HepG2 (cell line): Measurements from ENCODE around the gene PLEKHH1. TPM values are rescaled to one million over a fixed set of nuclear protein-coding genes. Genes with fewer than 3 reads are reported as not detected.

Experiments
- ATAC-seq: fragments of 200-7000 bp; cut with Tn5 transposase; 3 replicates; pipeline ENCODE4 v1.9.1; 2020; ENCODE audit warnings: mild to moderate bottlenecking, moderate library complexity
- BruUV-seq: library from RNA; stranded (reverse); fragments of 400-500 nt; replicated peaks from 2 replicates; lab custom pipeline; 2021; lab: Mats Ljungman, UMichigan
- CTCF ChIA-PET: fragments of 300-600 bp; formaldehyde crosslinking; extraction: SDS; loops from one replicate; lab custom pipeline; 2021; ENCODE audit warnings: low total read pairs, inconsistent platforms, low intra/inter-chr PET ratio; lab: Yijun Ruan, JAX
- POLR2A ChIA-PET: fragments of 350-600 bp; sonication (Branson Sonifier 250); formaldehyde crosslinking; loops from one replicate; lab custom pipeline; 2020; ENCODE audit warnings: antibody characterized with exemption, inconsistent platforms; lab: Yijun Ruan, JAX
- DNase-seq: peaks from one replicate; pipeline ENCODE4 v3.0.0-alpha.2; 2015; ENCODE audit warnings: low spot score
- FAIRE-seq: peaks from 3 replicates; lab custom pipeline; 2011; peaks lifted over from hg19 to GRCh38; lab: Jason Lieb, UNC
- H2AFZ ChIP-seq: one replicate; pipeline ENCODE4 v1.6.1; 2011; ENCODE audit warnings: low read length, inconsistent platforms
- H3K27ac ChIP-seq: fragments of 300-600 bp; 3 replicates; pipeline ENCODE4 v1.8.0; 2011; ENCODE audit warnings: mixed run types, mild to moderate bottlenecking, mixed read lengths, low read length, inconsistent platforms; ENCODE audit not compliant: insufficient read depth; ENCODE audit errors: extremely low read length
- H3K27me3 ChIP-seq, 2 experiments: fragments of 200-600 bp in 1 of 2; 2 replicates in 1 of 2; 3 replicates in 1 of 2; pipeline versions ENCODE4 v1.6.0 to v1.8.0; 2011; ENCODE audit warnings: low read length in 2 of 2, mild to moderate bottlenecking in 2 of 2, moderate library complexity in 2 of 2, inconsistent platforms in 1 of 2; ENCODE audit not compliant: insufficient read depth in 2 of 2, control insufficient read depth in 1 of 2
- H3K36me3 ChIP-seq, 2 experiments: fragments of 200-600 bp in 1 of 2; replicated peaks in 1 of 2; 2 replicates in 1 of 2; 3 replicates in 1 of 2; pipeline versions ENCODE4 v1.5.1 to v1.8.0; 2011; ENCODE audit warnings: low read length in 2 of 2, inconsistent platforms in 1 of 2; ENCODE audit not compliant: insufficient read depth in 2 of 2, control insufficient read depth in 1 of 2
- H3K4me1 ChIP-seq: 2 replicates; pipeline ENCODE4 v1.5.1; 2012; ENCODE audit warnings: low read length, inconsistent platforms; ENCODE audit not compliant: insufficient read depth
- H3K4me2 ChIP-seq: 2 replicates; pipeline ENCODE4 v1.6.0; 2011; ENCODE audit warnings: low read depth, low read length, inconsistent platforms
- H3K4me3 ChIP-seq, 3 experiments: fragments of 200-600 bp in 1 of 3; sonication (generic), shearing (Covaris generic) in 1 of 3; replicated peaks in 1 of 3; 2 replicates each; pipeline ENCODE4 v1.5.1; 2011 to 2016; ENCODE audit warnings: low read length in 3 of 3, inconsistent platforms in 2 of 3, low read depth in 2 of 3, mild to moderate bottlenecking in 2 of 3, control low read depth in 1 of 3, mixed read lengths in 1 of 3; ENCODE audit not compliant: insufficient read depth in 1 of 3
- H3K79me2 ChIP-seq: one replicate; pipeline ENCODE4 v1.6.1; 2011; ENCODE audit warnings: low read length, inconsistent platforms; ENCODE audit not compliant: insufficient read depth
- H3K9ac ChIP-seq: 2 replicates; pipeline ENCODE4 v1.6.0; 2011; ENCODE audit warnings: mild to moderate bottlenecking, low read depth, low read length, inconsistent platforms; ENCODE audit not compliant: insufficient read depth
- H3K9me3 ChIP-seq: 2 replicates; pipeline ENCODE4 v1.5.1; 2012; ENCODE audit warnings: mild to moderate bottlenecking, low read length
- H4K20me1 ChIP-seq: 2 replicates; pipeline ENCODE4 v1.6.0; 2011; ENCODE audit warnings: inconsistent platforms, mild to moderate bottlenecking, low read length, moderate library complexity; ENCODE audit not compliant: insufficient read depth
- CBX5 ChIP-seq: sonication (generic); formaldehyde crosslinking; IDR thresholded peaks from 2 replicates; pipeline ENCODE4 v1.4.0; 2020; ENCODE audit warnings: missing genetic modification reagents, borderline replicate concordance
- CEBPG ChIP-seq: IDR thresholded peaks from 2 replicates; pipeline ENCODE4 v1.6.1; 2016
- HDAC6 ChIP-seq: fragments of 200-600 bp; sonication (generic); IDR thresholded peaks from 2 replicates; pipeline ENCODE4 v1.7.0; 2017; ENCODE audit warnings: mild to moderate bottlenecking, antibody characterized with exemption, low read length, low read depth
- KDM2A ChIP-seq: sonication (generic); formaldehyde crosslinking; IDR thresholded peaks from 2 replicates; pipeline ENCODE4 v1.4.0; 2020; ENCODE audit warnings: low read depth, missing genetic modification reagents, borderline replicate concordance
- KLF16 ChIP-seq, 2 experiments: sonication (generic) in 1 of 2; formaldehyde crosslinking in 1 of 2; IDR thresholded peaks; 2 replicates each; pipeline versions ENCODE4 v1.6.1 to v1.8.0; 2016 to 2023; ENCODE audit warnings: missing genetic modification reagents in 2 of 2, missing compliant biosample characterization in 1 of 2
- NONO ChIP-seq, 2 experiments: fragments of 450-650 bp in 1 of 2; sonication (generic) in 1 of 2; formaldehyde crosslinking in 1 of 2; IDR thresholded peaks in 1 of 2; conservative IDR thresholded peaks in 1 of 2; 2 replicates each; pipeline versions ENCODE4 v1.6.1 to v1.8.0; 2017 to 2022; ENCODE audit warnings: mild to moderate bottlenecking in 1 of 2, missing genetic modification reagents in 1 of 2, moderate library complexity in 1 of 2
- PCBP2 ChIP-seq: fragments of 200-400 bp; formaldehyde crosslinking; optimal IDR thresholded peaks from 2 replicates; pipeline ENCODE3; 2018; ENCODE audit warnings: low read length, low read depth; ENCODE audit not compliant: poor library complexity, severe bottlenecking
- PHF8 ChIP-seq: sonication (generic); formaldehyde crosslinking; IDR thresholded peaks from 2 replicates; pipeline ENCODE4 v1.5.0; 2020; ENCODE audit warnings: missing genetic modification reagents
- RAD21 ChIP-seq: fragments of 450-650 bp; formaldehyde crosslinking; IDR thresholded peaks from 2 replicates; pipeline ENCODE4 v1.5.0; 2020; ENCODE audit warnings: mild to moderate bottlenecking
- RFXANK ChIP-seq: IDR thresholded peaks from 2 replicates; pipeline ENCODE4 v1.6.1; 2016
- SALL1 ChIP-seq: sonication (generic); formaldehyde crosslinking; IDR thresholded peaks from 2 replicates; pipeline ENCODE4 v1.8.0; 2022; ENCODE audit warnings: mild to moderate bottlenecking, missing genetic modification reagents
- SMC3 ChIP-seq: IDR thresholded peaks from 2 replicates; pipeline ENCODE4 v1.6.1; 2011; ENCODE audit warnings: low read length, improper control_type of control experiment
- STAG1 ChIP-seq: sonication (generic); formaldehyde crosslinking; IDR thresholded peaks from 2 replicates; pipeline ENCODE4 v1.4.0; 2020; ENCODE audit warnings: missing genetic modification reagents
- THAP11 ChIP-seq: IDR thresholded peaks from 2 replicates; pipeline ENCODE4 v1.6.1; 2016; ENCODE audit warnings: missing biosample characterization, missing genetic modification reagents
- XRCC5 ChIP-seq: fragments of 200-400 bp; formaldehyde crosslinking; optimal IDR thresholded peaks from 2 replicates; pipeline ENCODE3; 2017; ENCODE audit warnings: mild to moderate bottlenecking, low read length
- ZNF296 ChIP-seq: sonication (generic); formaldehyde crosslinking; conservative IDR thresholded peaks from 2 replicates; pipeline ENCODE4 v1.5.0; 2020; ENCODE audit warnings: mild to moderate bottlenecking, missing genetic modification reagents
- WGBS: methylation state at CpG from one replicate; pipeline ENCODE4 v1.1.6; 2017; ENCODE audit warnings: low lambda C conversion rate; 5-methylcytosine and 5-hydroxymethylcytosine counted together
- in situ Hi-C: cut with HindIII; loops from 2 replicates; pipeline ENCODE4 v1.10.0; 2017; ENCODE audit warnings: low pct_unique_long_range_greater_than_20kb; ENCODE audit not compliant: extremely low pct_ligation_motif_present
- intact Hi-C: fragments of 100-400 bp; cut with micrococcal nuclease; formaldehyde crosslinking; loops from one replicate; pipeline ENCODE4 v1.10.0; 2022; ENCODE audit not compliant: unreplicated experiment
- polyA plus RNA-seq, 8 experiments: library from polyadenylated mRNA; depleted of rRNA in 3 of 8; stranded (reverse) in 7 of 8; unstranded in 1 of 8; fragments of >200 nt; fragmentation: Illumina TruSeq in 4 of 8; extraction: Trizol in 4 of 8; gene quantifications; 2 replicates each; pipeline versions ENCODE4 v1.2.1 to v1.2.3, GENCODE V29; 2011 to 2016; ENCODE audit warnings: low read depth in 4 of 8, missing spikeins in 1 of 8, mixed read lengths in 1 of 8; ENCODE audit not compliant: insufficient read depth in 1 of 8
- total RNA-seq, 5 experiments: library from RNA; depleted of rRNA; stranded (reverse); fragments of >200 nt; fragmentation: Illumina TruSeq; extraction: Trizol; gene quantifications; 2 replicates each; pipeline ENCODE4 v1.2.3, GENCODE V29; 2016; ENCODE audit warnings: low read depth in 1 of 5
- TF ChIP-seq, protein P1 (sequence below): sonication (generic); formaldehyde crosslinking; IDR thresholded peaks from 2 replicates; pipeline ENCODE4 v1.5.0; 2020; ENCODE audit warnings: mild to moderate bottlenecking, missing genetic modification reagents, moderate library complexity
- TF ChIP-seq, protein P2 (sequence below), 2 experiments: sonication (generic) in 1 of 2; formaldehyde crosslinking in 1 of 2; IDR thresholded peaks; 2 replicates each; pipeline versions ENCODE4 v1.4.0 to v1.6.1; 2018 to 2020; ENCODE audit warnings: missing genetic modification reagents in 2 of 2, borderline replicate concordance in 1 of 2, low read depth in 1 of 2, mild to moderate bottlenecking in 1 of 2, missing biosample characterization in 1 of 2

Gene PLEKHH1
- total and polyA plus RNA-seq, 2 of the 13 experiments (the other 11 are each of a cell fraction or from before 2014, with no cell fraction given): 8.6 to 15.8 TPM

DNA sequence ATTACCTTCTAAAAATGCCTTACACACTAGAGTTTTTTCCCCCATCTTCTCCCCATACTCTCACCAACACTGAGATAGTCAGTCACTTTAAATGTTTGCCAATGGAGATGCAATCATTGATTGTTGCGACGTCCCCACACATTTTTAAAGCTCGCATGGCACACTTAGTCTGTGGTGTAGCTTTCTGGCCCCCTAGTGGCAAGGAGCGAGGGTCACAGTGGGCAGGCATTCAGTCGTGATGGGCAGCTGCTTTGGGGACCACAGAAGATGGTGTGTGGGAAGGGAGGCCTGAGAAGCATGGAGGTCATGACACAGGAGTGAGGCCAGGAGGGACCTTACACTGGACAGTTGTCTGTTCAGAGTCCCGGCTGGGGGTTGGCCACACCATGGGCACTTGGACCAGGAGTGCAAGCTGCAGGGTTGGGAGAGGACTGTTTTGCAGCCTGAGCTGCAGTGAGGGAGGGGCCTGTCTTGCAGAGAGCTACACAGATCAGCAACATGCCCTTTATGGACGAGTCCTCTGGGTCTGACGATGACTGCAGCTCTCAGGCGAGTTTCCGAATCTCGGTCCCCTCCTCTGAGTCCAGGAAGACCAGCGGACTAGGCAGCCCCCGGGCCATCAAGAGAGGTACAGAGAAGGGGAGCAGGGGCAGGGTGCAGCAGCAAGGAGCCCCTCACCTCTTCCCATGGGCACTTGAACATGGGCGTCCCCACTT is 38.3 kb downstream of the PLEKHH1 start:
- intact Hi-C loops: loop anchor here (1.0 to 5.0 kb wide), 3 partner anchors 45 to 1214 kb away; no protein-coding TSS in a partner anchor
- ChIA-PET POLR2A (interaction anchor here (0.6 to 1.3 kb wide), 7 partner anchors 11 to 144 kb away, joined by 3 to 9 read pairs (median 3); partner anchors contain the start of gene PIGH), CTCF (interaction anchor here (0.8 to 2.7 kb wide), 3 partner anchors 45 to 144 kb away, joined by 5 to 25 read pairs (median 22); no protein-coding TSS in a partner anchor)
- Histone ChIP-seq H3K4me3 (no peak overlapping the region), H4K20me1 (no peaks in the 10 kb centered on the region), H3K4me2 (no peak overlapping the region), H3K4me1 (peaks cover 14% of the 10 kb centered on the region), H3K9me3 (no peaks in the 10 kb centered on the region), H3K27ac (no peak overlapping the region), H3K79me2 (no peaks in the 10 kb centered on the region), H2AFZ (no peak overlapping the region), H3K9ac (no peak overlapping the region), H3K36me3 (no peaks in the 10 kb centered on the region; a peak in 1 of 5 replicates), H3K27me3 (no peaks in the 10 kb centered on the region)
- WGBS: 8% methylated on average over 5 of the region's 14 CpGs
- peak; percentile 45 for DNase-seq
- no TSS peak for BruUV-seq
- peak; percentile 85 for FAIRE-seq
- ATAC-seq: peak; percentile 93
- in situ Hi-C loops: no loop called here
- no peak for TF ChIP-seq PCBP2
- no peak for TF ChIP-seq PHF8 (CRISPR knock-in tag)
- TF ChIP-seq NONO (IDR thresholded peaks at IDR 0.05): no peak
- TF ChIP-seq NONO (CRISPR knock-in tag; conservative IDR thresholded peaks at IDR 0.05): 0 out of 2 replicates have a peak, but pooled peaks have one; percentile 38
- peak; percentile 91 for TF ChIP-seq STAG1 (CRISPR knock-in tag)
- TF ChIP-seq THAP11 (CRISPR knock-in tag): 0 out of 2 replicates have a peak, but pooled peaks have one; percentile 33
- no peak for TF ChIP-seq ZNF296 (CRISPR knock-in tag)
- TF ChIP-seq, protein P1, sequence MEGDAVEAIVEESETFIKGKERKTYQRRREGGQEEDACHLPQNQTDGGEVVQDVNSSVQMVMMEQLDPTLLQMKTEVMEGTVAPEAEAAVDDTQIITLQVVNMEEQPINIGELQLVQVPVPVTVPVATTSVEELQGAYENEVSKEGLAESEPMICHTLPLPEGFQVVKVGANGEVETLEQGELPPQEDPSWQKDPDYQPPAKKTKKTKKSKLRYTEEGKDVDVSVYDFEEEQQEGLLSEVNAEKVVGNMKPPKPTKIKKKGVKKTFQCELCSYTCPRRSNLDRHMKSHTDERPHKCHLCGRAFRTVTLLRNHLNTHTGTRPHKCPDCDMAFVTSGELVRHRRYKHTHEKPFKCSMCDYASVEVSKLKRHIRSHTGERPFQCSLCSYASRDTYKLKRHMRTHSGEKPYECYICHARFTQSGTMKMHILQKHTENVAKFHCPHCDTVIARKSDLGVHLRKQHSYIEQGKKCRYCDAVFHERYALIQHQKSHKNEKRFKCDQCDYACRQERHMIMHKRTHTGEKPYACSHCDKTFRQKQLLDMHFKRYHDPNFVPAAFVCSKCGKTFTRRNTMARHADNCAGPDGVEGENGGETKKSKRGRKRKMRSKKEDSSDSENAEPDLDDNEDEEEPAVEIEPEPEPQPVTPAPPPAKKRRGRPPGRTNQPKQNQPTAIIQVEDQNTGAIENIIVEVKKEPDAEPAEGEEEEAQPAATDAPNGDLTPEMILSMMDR: peak; percentile 93
- TF ChIP-seq CEBPG: 0 out of 2 replicates have a peak, but pooled peaks have one; percentile 23
- TF ChIP-seq, protein P2, sequence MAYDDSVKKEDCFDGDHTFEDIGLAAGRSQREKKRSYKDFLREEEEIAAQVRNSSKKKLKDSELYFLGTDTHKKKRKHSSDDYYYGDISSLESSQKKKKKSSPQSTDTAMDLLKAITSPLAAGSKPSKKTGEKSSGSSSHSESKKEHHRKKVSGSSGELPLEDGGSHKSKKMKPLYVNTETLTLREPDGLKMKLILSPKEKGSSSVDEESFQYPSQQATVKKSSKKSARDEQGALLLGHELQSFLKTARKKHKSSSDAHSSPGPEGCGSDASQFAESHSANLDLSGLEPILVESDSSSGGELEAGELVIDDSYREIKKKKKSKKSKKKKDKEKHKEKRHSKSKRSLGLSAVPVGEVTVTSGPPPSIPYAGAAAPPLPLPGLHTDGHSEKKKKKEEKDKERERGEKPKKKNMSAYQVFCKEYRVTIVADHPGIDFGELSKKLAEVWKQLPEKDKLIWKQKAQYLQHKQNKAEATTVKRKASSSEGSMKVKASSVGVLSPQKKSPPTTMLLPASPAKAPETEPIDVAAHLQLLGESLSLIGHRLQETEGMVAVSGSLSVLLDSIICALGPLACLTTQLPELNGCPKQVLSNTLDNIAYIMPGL (CRISPR knock-in tag; IDR thresholded peaks at IDR 0.05; ENCODE audit: borderline replicate concordance in 1 of 2, low read depth in 1 of 2): 0 out of 4 replicates have a peak, but pooled peaks of 1 of the 2 experiments have one; percentile 34
- peak; percentile 37; the same call in 1 of the 2 replicates for TF ChIP-seq KDM2A (CRISPR knock-in tag)
- TF ChIP-seq CBX5 (CRISPR knock-in tag): peak; percentile 56; the same call in 1 of the 2 replicates
- no peak for TF ChIP-seq HDAC6
- peak; percentile 59 for TF ChIP-seq XRCC5
- peak; percentile 92 for TF ChIP-seq SMC3
- no peak for TF ChIP-seq RFXANK (CRISPR knock-in tag)
- TF ChIP-seq SALL1: peak; percentile 37; the same call in 1 of the 2 replicates
- no peak for TF ChIP-seq KLF16 (CRISPR knock-in tag; IDR thresholded peaks at IDR 0.05)
- TF ChIP-seq RAD21 (CRISPR knock-in tag): peak; percentile 72
